B cell (primary cell): ENCODE data around the gene SCEL. TPM values are rescaled to one million over a fixed set of nuclear protein-coding genes. Genes with fewer than 3 reads are reported as not detected.

Experiments
- ATAC-seq: fragments of 200-7000 bp; cut with Tn5 transposase; one replicate; pipeline ENCODE4 v1.10.0; 2021; ENCODE audit warnings: low read depth, mild to moderate bottlenecking, moderate number of reproducible peaks, moderate library complexity
- CTCF ChIA-PET: fragments of 350-600 bp; sonication (Branson Sonifier 250); formaldehyde crosslinking; loops from one replicate; lab custom pipeline; 2021; ENCODE audit warnings: antibody characterized with exemption, inconsistent platforms; lab: Charles Lee
- POLR2A ChIA-PET: fragments of 350-600 bp; sonication (Branson Sonifier 250); formaldehyde crosslinking; loops from one replicate; lab custom pipeline; 2021; ENCODE audit warnings: antibody characterized with exemption; lab: Charles Lee
- DNase-seq: peaks from one replicate; pipeline ENCODE4 v3.0.0; 2013
- H2AFZ ChIP-seq: 2 replicates; pipeline ENCODE4 v1.6.1; 2012; ENCODE audit warnings: mild to moderate bottlenecking, low read depth, low read length; ENCODE audit not compliant: insufficient read depth, poor library complexity, severe bottlenecking
- H3K27ac ChIP-seq, 2 donors: 1 replicate in 1 of 2; 2 replicates in 1 of 2; pipeline ENCODE4 v1.5.1; 2012 to 2013; ENCODE audit warnings: low read length in 2 of 2, mild to moderate bottlenecking in 2 of 2, moderate library complexity in 1 of 2
- H3K27me3 ChIP-seq, 4 experiments: fragments of 200-600 bp in 1 of 4; sonication (generic) in 1 of 4; replicated peaks in 1 of 4; 1 replicate in 2 of 4; 2 replicates in 2 of 4; pipeline versions ENCODE4 v1.6.1 to v1.7.0; 2013 to 2016; ENCODE audit warnings: low read length in 3 of 4, mild to moderate bottlenecking in 2 of 4, mixed read lengths in 1 of 4, moderate library complexity in 1 of 4; ENCODE audit not compliant: insufficient read depth in 4 of 4, control insufficient read depth in 3 of 4; ENCODE audit errors: control extremely low read depth in 1 of 4
- H3K36me3 ChIP-seq, 2 experiments: replicated peaks in 1 of 2; 1 replicate in 1 of 2; 2 replicates in 1 of 2; pipeline versions ENCODE4 v1.6.1 to v1.7.1; 2013; ENCODE audit warnings: low read length in 1 of 2; ENCODE audit not compliant: insufficient read depth in 2 of 2, control insufficient read depth in 1 of 2; ENCODE audit errors: control extremely low read depth in 1 of 2, extremely low read depth in 1 of 2
- H3K4me1 ChIP-seq, 2 donors: fragments of 200-600 bp in 1 of 2; sonication (generic) in 1 of 2; 1 replicate in 1 of 2; 2 replicates in 1 of 2; pipeline versions ENCODE4 v1.5.1 to v1.6.1; 2013 to 2017; ENCODE audit warnings: low read length in 2 of 2; ENCODE audit not compliant: control insufficient read depth in 2 of 2, insufficient read depth in 2 of 2
- H3K4me2 ChIP-seq: replicated peaks from 2 replicates; pipeline ENCODE3; 2012; ENCODE audit warnings: mild to moderate bottlenecking, low read depth, low read length; ENCODE audit not compliant: poor library complexity, severe bottlenecking
- H3K4me3 ChIP-seq, 5 experiments: fragments of 200-600 bp in 1 of 5; sonication (generic) in 1 of 5; 1 replicate in 3 of 5; 2 replicates in 2 of 5; pipeline versions ENCODE4 v1.5.1 to v1.7.0; 2011 to 2016; ENCODE audit warnings: low read length in 4 of 5, mild to moderate bottlenecking in 4 of 5, low read depth in 2 of 5, control low read depth in 1 of 5, moderate library complexity in 1 of 5; ENCODE audit not compliant: insufficient read depth in 1 of 5; ENCODE audit errors: control extremely low read depth in 1 of 5, extremely low read depth in 1 of 5
- H3K79me2 ChIP-seq: fragments of 200-600 bp; sonication (generic); one replicate; pipeline ENCODE4 v1.6.0; 2016; ENCODE audit warnings: low read length; ENCODE audit not compliant: control insufficient read depth, insufficient read depth
- H3K9ac ChIP-seq: fragments of 200-600 bp; sonication (generic); 2 replicates; pipeline ENCODE4 v1.6.1; 2017; ENCODE audit warnings: mild to moderate bottlenecking, low read length, moderate library complexity
- H3K9me3 ChIP-seq, 3 donors: one replicate each; pipeline versions ENCODE4 v1.6.1 to v1.7.1; 2013; ENCODE audit warnings: low read length in 2 of 3; ENCODE audit not compliant: control insufficient read depth in 2 of 3, insufficient read depth in 1 of 3; ENCODE audit errors: control extremely low read depth in 1 of 3
- H4K20me1 ChIP-seq: 2 replicates; pipeline ENCODE4 v1.6.0; 2012; ENCODE audit warnings: mild to moderate bottlenecking, low read length; ENCODE audit not compliant: insufficient read depth, control insufficient read depth, poor library complexity, severe bottlenecking
- H3K27ac Mint-ChIP-seq: one replicate; pipeline ENCODE4 v1.8.0; 2021; ENCODE audit warnings: mixed read lengths
- H3K27me3 Mint-ChIP-seq: one replicate; pipeline ENCODE4 v1.8.0; 2021; ENCODE audit warnings: mixed read lengths
- H3K4me1 Mint-ChIP-seq: one replicate; pipeline ENCODE4 v1.8.0; 2021; ENCODE audit warnings: mixed read lengths
- H3K4me3 Mint-ChIP-seq: one replicate; pipeline ENCODE4 v1.8.0; 2021; ENCODE audit warnings: mixed read lengths
- H3K9me3 Mint-ChIP-seq: one replicate; pipeline ENCODE4 v1.8.0; 2022; ENCODE audit warnings: mixed read lengths; ENCODE audit not compliant: insufficient read depth
- CTCF ChIP-seq: fragments of 200-600 bp; IDR thresholded peaks from one replicate; pipeline ENCODE4 v1.8.0; 2022; ENCODE audit warnings: antibody characterized with exemption, mild to moderate bottlenecking
- EZH2 ChIP-seq: IDR thresholded peaks from 2 replicates; pipeline ENCODE4 v1.6.1; 2012; ENCODE audit warnings: borderline replicate concordance, low read depth, mild to moderate bottlenecking, moderate library complexity, low read length; ENCODE audit not compliant: insufficient read depth, poor library complexity, severe bottlenecking
- WGBS: methylation state at CpG from one replicate; pipeline ENCODE4 v1.1.5; 2013; ENCODE audit warnings: missing lambda C conversion rate; ENCODE audit not compliant: insufficient coverage; 5-methylcytosine and 5-hydroxymethylcytosine counted together
- intact Hi-C: fragments of 100-400 bp; cut with micrococcal nuclease; formaldehyde crosslinking; loops from one replicate; pipeline ENCODE4 v1.10.0; 2022
- polyA plus RNA-seq: library from polyadenylated mRNA; depleted of rRNA; stranded (reverse); fragments of >200 nt; gene quantifications from 2 replicates; pipeline ENCODE4 v1.2.3, GENCODE V29; 2012
- total RNA-seq, 2 donors: library from RNA; stranded (reverse); fragments of 120-200 nt in 1 of 2; gene quantifications; 1 replicate in 1 of 2; 2 replicates in 1 of 2; pipeline versions ENCODE4 v1.2.3 to v1.2.4, GENCODE V29; 2013 to 2022

Gene SCEL
- total and polyA plus RNA-seq, 2 donors (not counting 1 experiment from before 2014, with no cell fraction given): not detected

DNA sequence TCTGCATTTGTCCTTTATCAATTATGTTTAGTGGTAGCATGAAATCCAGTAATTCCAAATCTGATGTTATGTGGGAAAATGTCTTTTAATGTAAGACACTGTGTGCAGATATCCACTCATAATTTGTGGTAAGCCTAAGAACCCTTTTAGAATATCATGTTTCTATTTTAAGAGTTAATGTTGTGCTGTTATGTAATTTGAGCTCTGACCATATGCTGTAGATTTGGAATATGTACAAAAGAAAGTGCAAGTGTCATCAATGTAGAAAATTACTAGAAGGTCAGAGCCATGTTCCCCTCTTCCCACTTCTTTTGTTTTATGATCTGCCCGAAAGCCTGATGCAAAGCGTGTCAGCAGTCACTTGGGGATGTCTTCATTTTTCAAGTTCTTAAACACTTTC is 44.5 kb downstream of the SCEL start:
- H3K36me3 ChIP-seq: no peaks in the 10 kb centered on the region
- ChIA-PET POLR2A (interaction anchor here (0.7 kb wide), 1 partner anchor 23 kb away, joined by 3 read pairs; no protein-coding TSS in a partner anchor), CTCF (interaction anchor here (0.7 kb wide), 1 partner anchor 13 kb away, joined by 3 read pairs; no protein-coding TSS in a partner anchor)
- no peak overlapping the region for H3K9ac ChIP-seq
- H3K4me3 Mint-ChIP-seq: no peak overlapping the region
- H3K4me3 ChIP-seq: no peak overlapping the region
- DNase-seq: no peak
- peaks cover 40% of the 10 kb centered on the region for H3K27me3 Mint-ChIP-seq
- H3K4me1 ChIP-seq: no peaks in the 10 kb centered on the region
- peaks cover 0 to 2% (median 0%) of the 10 kb centered on the region in 4 experiments for H3K27me3 ChIP-seq
- H3K9me3 Mint-ChIP-seq: no peaks in the 10 kb centered on the region
- ATAC-seq: no peak
- H3K9me3 ChIP-seq: no peaks in the 10 kb centered on the region
- H3K79me2 ChIP-seq: no peaks in the 10 kb centered on the region
- no peak overlapping the region for H3K27ac Mint-ChIP-seq
- no CpG with 5 or more reads among the region's 2 CpGs for WGBS
- no peak for TF ChIP-seq CTCF
- intact Hi-C loops: no loop called here
- H3K4me1 Mint-ChIP-seq: no peaks in the 10 kb centered on the region
- no peaks in the 10 kb centered on the region for H4K20me1 ChIP-seq
- no peak overlapping the region for H2AFZ ChIP-seq
- H3K27ac ChIP-seq: no peak overlapping the region
- H3K4me2 ChIP-seq: no peak overlapping the region

DNA sequence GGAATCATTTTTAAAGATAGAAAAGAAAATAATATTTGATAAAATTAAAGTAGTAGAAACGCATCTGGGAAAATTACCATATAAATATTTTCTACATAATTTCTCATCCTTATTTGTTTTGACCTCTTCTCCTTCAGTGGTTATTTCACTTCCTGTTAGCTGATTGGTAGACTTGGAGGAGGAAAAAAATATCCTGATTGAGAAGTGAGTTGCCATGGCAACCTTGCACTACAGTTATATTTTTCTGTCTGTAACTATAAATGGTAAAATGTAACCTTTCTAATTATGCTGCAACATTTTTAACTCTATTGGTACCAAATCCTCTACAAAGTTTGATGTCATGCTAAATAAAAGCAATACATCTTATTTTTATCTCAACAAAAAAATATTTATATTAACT is 45.2 kb downstream of the SCEL start:
- Mint-ChIP-seq H3K27ac (no peak overlapping the region), H3K4me1 (no peaks in the 10 kb centered on the region), H3K4me3 (no peak overlapping the region), H3K9me3 (no peaks in the 10 kb centered on the region), H3K27me3 (peaks cover 36% of the 10 kb centered on the region)
- no CpG with 5 or more reads among the region's 1 CpG for WGBS
- ChIA-PET POLR2A (interaction anchor here (0.7 kb wide), 1 partner anchor 22 kb away, joined by 3 read pairs; no protein-coding TSS in a partner anchor), CTCF (no interaction called here)
- intact Hi-C loops: no loop called here
- Histone ChIP-seq H3K27me3 (peaks cover 0 to 2% (median 0%) of the 10 kb centered on the region in 4 experiments), H3K4me3 (no peak overlapping the region), H3K9me3 (no peaks in the 10 kb centered on the region), H2AFZ (no peak overlapping the region), H4K20me1 (no peaks in the 10 kb centered on the region), H3K36me3 (no peaks in the 10 kb centered on the region), H3K27ac (no peak overlapping the region), H3K79me2 (no peaks in the 10 kb centered on the region), H3K4me2 (no peak overlapping the region), H3K4me1 (no peaks in the 10 kb centered on the region), H3K9ac (no peak overlapping the region)
- no peak for TF ChIP-seq CTCF
- no peak for TF ChIP-seq EZH2
- ATAC-seq (no peak), DNase-seq (no peak)
